Activated CD8-positive, alpha-beta memory T cell treated with anti-CD3 and anti-CD28 coated beads, Interleukin-2, amount 50 U/mL, for 1 hour (primary cell): ENCODE data around the gene TMEM156.
"Not testable (repeated sequence)": the region's sequence is repeated elsewhere in the genome, so short reads cannot be mapped to it uniquely, and the experiment has no call there.

ENCODE experiments used
- DNase-seq: peaks from one replicate; pipeline ENCODE4 v3.0.0-alpha.2; 2020; ENCODE audit errors: extremely low read depth

The TMEM156 gene

DNA sequence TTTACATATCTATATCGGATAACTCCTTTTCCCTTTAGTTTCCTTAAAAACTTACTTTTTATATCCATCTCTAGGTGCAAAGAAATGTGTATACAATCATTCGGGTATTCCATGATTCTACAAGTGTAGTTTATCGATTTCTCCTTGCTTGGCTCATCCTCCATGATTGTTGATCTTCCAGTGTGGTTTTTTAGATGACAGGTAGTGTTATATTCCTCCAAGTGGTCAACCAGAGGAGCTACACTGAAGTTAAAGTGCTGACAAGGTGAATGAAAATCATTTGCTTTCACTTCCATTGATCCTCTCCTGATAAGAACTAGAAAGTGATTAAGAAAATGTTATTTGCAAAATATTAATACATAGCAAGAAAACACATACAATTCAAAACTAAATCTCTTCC, 38.5 kb downstream of the TMEM156 start:
- no peak for DNase-seq

- no peak for DNase-seq
These were observed 42.0 kb downstream of the TMEM156 start for GRCh38 chr4:38990241-38990640.

- DNase-seq: no peak
These were observed 42.7 kb downstream of the TMEM156 start for GRCh38 chr4:38989487-38989886.

GRCh38 chr4:38988353-38988752, 43.9 kb downstream of the TMEM156 start:
- DNase-seq: not testable (repeated sequence)

DNA sequence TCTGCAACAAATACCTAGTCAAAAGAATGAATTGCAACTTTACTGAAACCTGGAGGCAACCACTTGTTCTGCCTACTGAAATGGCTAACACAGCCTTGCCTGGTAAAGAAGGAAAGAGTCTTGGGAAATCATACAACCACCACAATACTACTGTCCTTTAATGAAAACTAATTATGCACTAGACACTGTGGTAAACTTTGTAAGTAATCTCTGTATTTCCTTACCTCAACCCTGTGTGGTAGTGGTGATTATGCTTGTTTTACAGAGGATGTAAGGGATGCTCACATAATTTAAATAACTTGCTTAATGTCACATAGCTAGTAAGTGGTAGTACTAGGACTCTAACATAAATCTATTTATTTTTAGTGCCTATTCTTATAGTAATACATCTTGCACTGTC, 44.7 kb downstream of the TMEM156 start:
- no peak for DNase-seq

- no peak for DNase-seq
These were observed 46.7 kb downstream of the TMEM156 start for GRCh38 chr4:38985410-38986100.

GRCh38 chr4:38983787-38984598, 48.2 kb downstream of the TMEM156 start:
- DNase-seq: no peak

DNA sequence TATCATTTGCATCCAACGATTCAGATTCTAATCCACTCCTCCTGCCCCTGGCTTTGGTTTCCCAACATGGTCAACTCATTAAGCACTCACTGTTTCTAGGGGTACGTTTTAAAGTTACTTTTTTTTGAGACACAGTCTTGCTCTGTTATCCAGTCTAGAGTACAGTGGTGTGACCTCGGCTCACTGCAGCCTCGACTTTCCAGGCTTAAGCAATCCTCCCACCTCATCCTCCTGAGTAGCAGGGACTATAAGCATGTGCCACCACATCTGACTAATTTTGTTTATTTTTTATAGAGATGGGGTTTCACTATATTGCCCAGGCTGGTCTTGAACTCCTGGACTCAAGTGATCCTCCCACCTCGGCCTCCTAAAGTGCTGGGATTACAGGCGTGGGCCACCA, 48.9 kb downstream of the TMEM156 start:
- DNase-seq: no peak

- DNase-seq: no peak
These were observed 49.7 kb downstream of the TMEM156 start for GRCh38 chr4:38982361-38983095.

- DNase-seq: no peak
These were observed 51.1 kb downstream of the TMEM156 start for GRCh38 chr4:38980903-38981676.

GRCh38 chr4:38979511-38980230, 52.5 kb downstream of the TMEM156 start:
- DNase-seq: no peak

DNA sequence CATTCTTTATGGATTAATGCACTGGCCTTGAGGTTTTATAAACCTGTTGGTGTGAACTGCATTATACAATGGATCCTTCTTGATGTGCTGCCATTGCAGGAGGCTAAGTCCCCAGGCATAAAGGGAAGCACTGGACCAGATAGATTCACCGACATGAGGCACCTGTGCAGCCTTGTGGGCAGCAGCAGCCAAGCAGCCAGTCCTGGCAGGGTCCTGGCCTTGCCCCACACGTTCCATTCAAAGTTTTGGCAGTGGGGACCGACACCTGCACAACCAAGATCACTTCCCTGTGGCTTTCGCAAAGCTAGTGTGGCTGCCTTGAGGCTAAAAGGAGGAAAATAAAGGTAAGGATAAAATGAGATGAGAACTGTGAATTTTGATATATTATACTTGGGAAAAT, 53.1 kb downstream of the TMEM156 start:
- no peak for DNase-seq

GRCh38 chr4:38976308-38976707, 55.9 kb downstream of the TMEM156 start:
- DNase-seq: no peak

GRCh38 chr4:38968668-38969067, 63.5 kb downstream of the TMEM156 start:
- DNase-seq: no peak

GRCh38 chr4:38967260-38968095, 64.7 kb downstream of the TMEM156 start:
- DNase-seq: no peak

GRCh38 chr4:38965866-38966265, 66.3 kb downstream of the TMEM156 start:
- DNase-seq: no peak

DNA sequence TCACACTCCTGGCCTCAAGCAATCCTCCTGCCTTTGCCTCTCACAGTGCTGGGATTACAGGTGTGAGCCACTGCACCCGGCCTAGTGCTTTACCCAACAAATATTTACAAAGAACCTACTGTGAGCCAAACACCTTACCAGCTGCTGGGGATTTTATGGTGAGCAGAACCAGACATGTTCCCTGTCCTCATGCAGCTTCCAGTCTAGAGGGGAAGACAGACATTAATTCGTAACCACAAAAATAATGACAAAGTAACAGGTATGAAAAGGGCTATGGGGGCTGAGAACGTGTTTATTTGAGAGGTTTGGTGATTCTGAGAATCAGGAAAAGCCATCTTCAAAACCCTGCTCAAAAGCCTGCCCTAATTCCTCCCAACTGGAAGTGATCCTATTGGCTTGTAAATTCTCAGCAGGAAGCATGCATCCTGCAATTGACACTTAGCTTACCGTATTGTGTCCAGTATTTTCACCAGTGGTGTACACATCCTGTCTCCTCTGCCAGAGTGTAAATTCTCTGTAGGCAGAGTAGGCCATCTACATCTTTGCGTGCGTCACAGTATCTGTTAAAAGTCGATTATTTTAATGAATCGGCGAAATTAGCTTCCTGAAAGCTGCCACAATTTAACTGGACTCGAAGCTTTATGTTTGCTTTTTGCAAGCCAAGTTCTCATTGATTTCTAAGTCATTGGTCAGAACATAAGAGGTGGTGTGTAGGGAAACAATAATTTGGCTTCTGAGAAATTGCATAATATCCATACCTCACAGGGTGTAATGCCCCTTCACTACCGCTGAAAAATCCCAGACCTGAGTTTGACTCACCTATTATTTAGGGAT, 67.0 kb downstream of the TMEM156 start:
- DNase-seq: no peak

- DNase-seq: not testable (repeated sequence)
These were observed 73.0 kb downstream of the TMEM156 start for GRCh38 chr4:38959248-38959647.

DNA sequence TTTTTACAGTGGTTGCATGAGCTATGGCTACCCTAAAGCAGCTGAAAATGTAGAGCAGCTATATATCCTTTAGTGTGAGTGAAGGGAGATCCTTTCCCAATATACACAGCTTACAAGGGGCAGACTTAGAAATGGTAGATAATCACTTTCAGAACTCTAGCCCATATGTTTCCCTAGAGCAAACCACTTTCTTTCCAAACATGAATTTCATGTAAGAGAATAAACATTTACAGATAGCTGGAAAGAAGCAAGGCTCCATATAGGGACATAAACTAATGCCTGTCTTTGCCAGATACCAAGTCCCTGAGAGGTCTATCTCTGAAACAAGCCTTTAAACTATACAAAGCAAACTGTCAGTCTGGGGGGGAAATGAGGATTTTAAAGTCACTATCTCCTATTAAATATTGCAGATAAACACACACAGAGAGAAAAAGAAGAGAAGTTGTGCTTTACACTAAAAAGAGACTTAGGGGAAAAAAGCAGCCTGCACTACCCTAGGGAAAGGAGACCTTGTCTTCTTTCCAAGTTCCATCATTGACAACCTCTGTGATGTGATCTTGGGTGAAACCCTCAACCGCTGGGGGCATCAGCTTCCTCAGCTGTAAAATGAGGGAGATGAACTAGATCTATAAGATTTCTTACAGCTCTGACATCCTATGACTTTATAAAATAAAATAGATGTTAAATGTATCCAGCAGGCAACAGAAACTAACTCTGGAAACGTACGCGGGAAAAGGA, 73.6 kb downstream of the TMEM156 start:
- DNase-seq: no peak
